ENCODE measurements around the gene EHD4. TPM values are rescaled to one million over a fixed set of nuclear protein-coding genes. Genes with fewer than 3 reads are reported as not detected.

EHD4 gene
- polyA plus RNA-seq, 1 experiment, result 19.3 TPM

DNA sequence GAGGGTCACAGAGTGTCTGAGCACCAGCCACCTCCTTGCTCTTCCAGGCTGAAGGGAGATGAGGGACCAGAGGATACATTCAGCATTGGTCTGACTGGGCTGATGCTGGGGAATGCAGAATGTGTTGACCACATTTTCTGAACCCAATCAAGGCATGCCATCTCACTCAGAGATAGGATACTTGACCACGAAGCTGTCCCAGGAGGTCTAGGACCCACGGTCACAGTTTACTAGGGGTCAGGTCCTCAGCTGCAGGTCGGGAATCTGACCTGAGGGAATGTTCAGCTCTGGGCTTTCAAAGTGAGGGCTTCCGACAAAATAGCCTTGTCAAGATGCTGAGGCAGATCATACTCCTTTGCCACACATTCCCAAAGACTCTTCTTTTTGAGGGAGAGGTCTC, 28.9 kb upstream of the EHD4 start:
- no peak for DNase-seq (ENCODE audit: low read depth, low spot score)
- TF ChIP-seq, protein P1, sequence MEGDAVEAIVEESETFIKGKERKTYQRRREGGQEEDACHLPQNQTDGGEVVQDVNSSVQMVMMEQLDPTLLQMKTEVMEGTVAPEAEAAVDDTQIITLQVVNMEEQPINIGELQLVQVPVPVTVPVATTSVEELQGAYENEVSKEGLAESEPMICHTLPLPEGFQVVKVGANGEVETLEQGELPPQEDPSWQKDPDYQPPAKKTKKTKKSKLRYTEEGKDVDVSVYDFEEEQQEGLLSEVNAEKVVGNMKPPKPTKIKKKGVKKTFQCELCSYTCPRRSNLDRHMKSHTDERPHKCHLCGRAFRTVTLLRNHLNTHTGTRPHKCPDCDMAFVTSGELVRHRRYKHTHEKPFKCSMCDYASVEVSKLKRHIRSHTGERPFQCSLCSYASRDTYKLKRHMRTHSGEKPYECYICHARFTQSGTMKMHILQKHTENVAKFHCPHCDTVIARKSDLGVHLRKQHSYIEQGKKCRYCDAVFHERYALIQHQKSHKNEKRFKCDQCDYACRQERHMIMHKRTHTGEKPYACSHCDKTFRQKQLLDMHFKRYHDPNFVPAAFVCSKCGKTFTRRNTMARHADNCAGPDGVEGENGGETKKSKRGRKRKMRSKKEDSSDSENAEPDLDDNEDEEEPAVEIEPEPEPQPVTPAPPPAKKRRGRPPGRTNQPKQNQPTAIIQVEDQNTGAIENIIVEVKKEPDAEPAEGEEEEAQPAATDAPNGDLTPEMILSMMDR (IDR thresholded peaks at IDR 0.05; ENCODE audit: low read depth, low read length), result no peak
- H3K27ac ChIP-seq (ENCODE audit: low read depth, low read length), result no peak overlapping the region
- ChIA-PET CTCF (interaction anchor here (0.6 to 2.0 kb wide), 3 partner anchors 11 to 431 kb away, joined by 3 to 9 read pairs (median 4); no protein-coding TSS in a partner anchor), POLR2A (no interaction called here)
- no peak overlapping the region for H3K4me3 ChIP-seq (ENCODE audit: low read depth, low read length)
- H3K27me3 ChIP-seq (ENCODE audit: control insufficient read depth, insufficient read depth, low read length), result peaks cover 55% of the 10 kb centered on the region
- no peaks in the 10 kb centered on the region for H3K9me3 ChIP-seq (ENCODE audit: control insufficient read depth, insufficient read depth, low read length)

DNA sequence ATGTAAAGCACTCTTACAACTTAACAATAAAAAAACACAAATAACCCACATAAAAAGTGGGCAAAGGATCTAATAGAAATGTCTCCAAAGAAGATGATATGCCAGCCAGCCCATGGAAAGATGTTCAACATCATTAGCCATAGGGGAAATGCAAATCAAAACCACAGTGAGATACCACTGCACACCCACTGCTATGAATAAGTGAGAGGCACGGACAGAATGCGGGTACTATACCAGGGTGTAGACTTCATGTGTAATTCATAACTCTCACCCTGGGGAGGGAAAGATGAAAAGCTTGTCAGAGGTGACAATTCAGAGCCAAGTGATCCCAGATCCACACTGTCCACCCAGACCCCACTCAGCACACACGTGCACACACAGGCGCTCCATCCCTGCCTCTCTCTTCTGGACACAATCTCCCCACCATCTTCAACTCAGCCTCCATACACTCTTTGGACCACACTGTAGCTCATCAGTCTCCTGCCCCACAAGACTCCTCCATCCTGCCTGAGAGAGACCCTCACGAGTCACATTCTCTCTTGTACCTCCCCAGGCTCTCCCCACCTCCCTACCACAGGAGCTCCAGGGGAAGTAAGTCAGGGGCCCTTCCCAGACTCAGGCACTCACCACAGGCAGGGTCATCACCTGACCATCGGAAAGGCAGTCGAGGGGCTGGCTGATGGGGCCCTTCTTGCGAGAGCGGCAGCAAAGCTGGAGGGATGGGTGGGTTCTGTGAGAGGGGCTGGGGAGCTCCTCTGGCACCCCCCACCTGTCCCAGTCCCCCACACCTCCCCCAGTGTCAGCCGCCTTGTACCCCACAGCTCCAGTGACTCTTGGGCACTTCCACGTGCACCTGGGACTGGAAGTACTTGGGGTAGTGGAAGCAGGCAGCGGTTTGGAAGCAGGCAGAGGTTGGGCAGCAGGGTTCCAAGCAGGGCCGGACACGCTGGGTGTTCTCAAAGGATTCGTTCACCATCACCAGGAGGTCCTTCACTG, 27.2 kb upstream of the EHD4 start:
- Histone ChIP-seq H3K4me3 (ENCODE audit: low read depth, low read length) (no peak overlapping the region), H3K27ac (ENCODE audit: low read depth, low read length) (no peak overlapping the region), H3K27me3 (ENCODE audit: control insufficient read depth, insufficient read depth, low read length) (peaks cover 50% of the 10 kb centered on the region), H3K9me3 (ENCODE audit: control insufficient read depth, insufficient read depth, low read length) (no peaks in the 10 kb centered on the region)
- TF ChIP-seq, protein P1 (IDR thresholded peaks at IDR 0.05; ENCODE audit: low read depth, low read length), result no peak
- CTCF ChIA-PET, result interaction anchor here (2.0 kb wide), 1 partner anchor 9 kb away, joined by 9 read pairs; no protein-coding TSS in a partner anchor
- DNase-seq (ENCODE audit: low read depth, low spot score), result no peak
- POLR2A ChIA-PET, result no interaction called here

DNA sequence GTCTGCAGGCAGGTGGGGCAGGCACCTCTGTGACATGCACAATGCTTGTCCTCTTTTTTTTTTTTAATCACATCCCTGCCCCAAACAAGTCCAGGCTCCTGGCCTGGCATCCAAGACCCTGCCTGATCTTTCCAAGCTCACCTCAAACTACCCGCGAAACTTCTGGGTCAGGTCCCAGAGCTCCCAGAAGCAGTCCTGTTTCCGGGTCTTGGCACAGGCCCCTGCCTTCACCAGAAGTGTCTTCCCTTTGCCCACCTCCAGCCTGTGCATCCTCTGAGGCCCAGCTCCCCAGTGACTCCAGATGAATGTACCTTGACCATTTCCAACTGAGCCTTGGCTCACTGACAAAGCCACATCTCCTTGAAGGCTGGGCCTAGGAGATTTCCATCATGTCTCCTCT, 25.5 kb upstream of the EHD4 start:
- TF ChIP-seq, protein P1 (IDR thresholded peaks at IDR 0.05; ENCODE audit: low read depth, low read length), result no peak
- POLR2A ChIA-PET, result interaction anchor here (0.7 kb wide), 1 partner anchor 25 kb away, joined by 3 read pairs; no protein-coding TSS in a partner anchor
- CTCF ChIA-PET, result interaction anchor here (0.9 to 1.2 kb wide), 2 partner anchors 8 to 9 kb away, joined by 3 read pairs; no protein-coding TSS in a partner anchor
- no peaks in the 10 kb centered on the region for H3K9me3 ChIP-seq (ENCODE audit: control insufficient read depth, insufficient read depth, low read length)
- no peak overlapping the region for H3K27ac ChIP-seq (ENCODE audit: low read depth, low read length)
- peaks cover 40% of the 10 kb centered on the region for H3K27me3 ChIP-seq (ENCODE audit: control insufficient read depth, insufficient read depth, low read length)
- no peak for DNase-seq (ENCODE audit: low read depth, low spot score)
- H3K4me3 ChIP-seq (ENCODE audit: low read depth, low read length), result no peak overlapping the region

- Histone ChIP-seq H3K9me3 (ENCODE audit: control insufficient read depth, insufficient read depth, low read length) (no peaks in the 10 kb centered on the region), H3K27ac (ENCODE audit: low read depth, low read length) (no peak overlapping the region), H3K4me3 (ENCODE audit: low read depth, low read length) (no peak overlapping the region), H3K27me3 (ENCODE audit: control insufficient read depth, insufficient read depth, low read length) (peaks cover 39% of the 10 kb centered on the region)
- TF ChIP-seq, protein P1 (IDR thresholded peaks at IDR 0.05; ENCODE audit: low read depth, low read length), result no peak
- no peak for DNase-seq (ENCODE audit: low read depth, low spot score)
- ChIA-PET POLR2A (no interaction called here), CTCF (no interaction called here)
These were observed 24.7 kb upstream of the EHD4 start for GRCh38 chr15:41996921-41997592.
